Breast epithelium (tissue), 3 donors: ENCODE measurements around the gene TMEM54.

ENCODE experiments used
- POLR2A ChIP-seq: fragments of 450-650 bp; IDR thresholded peaks from one replicate; pipeline ENCODE4 v1.6.1; 2016; ENCODE audit warnings: antibody characterized with exemption, mild to moderate bottlenecking, moderate library complexity
- TF ChIP-seq, protein P1 (sequence below), 3 donors: fragments of 450-650 bp; IDR thresholded peaks; one replicate each; pipeline ENCODE4 v1.5.1; 2016 to 2017; ENCODE audit warnings: antibody characterized with exemption in 3 of 3, mild to moderate bottlenecking in 3 of 3, moderate library complexity in 3 of 3

GRCh38 chr1:32886828-32887414 is 14.3 kb downstream of the TMEM54 start:
- TF ChIP-seq POLR2A = no peak
- TF ChIP-seq, protein P1, sequence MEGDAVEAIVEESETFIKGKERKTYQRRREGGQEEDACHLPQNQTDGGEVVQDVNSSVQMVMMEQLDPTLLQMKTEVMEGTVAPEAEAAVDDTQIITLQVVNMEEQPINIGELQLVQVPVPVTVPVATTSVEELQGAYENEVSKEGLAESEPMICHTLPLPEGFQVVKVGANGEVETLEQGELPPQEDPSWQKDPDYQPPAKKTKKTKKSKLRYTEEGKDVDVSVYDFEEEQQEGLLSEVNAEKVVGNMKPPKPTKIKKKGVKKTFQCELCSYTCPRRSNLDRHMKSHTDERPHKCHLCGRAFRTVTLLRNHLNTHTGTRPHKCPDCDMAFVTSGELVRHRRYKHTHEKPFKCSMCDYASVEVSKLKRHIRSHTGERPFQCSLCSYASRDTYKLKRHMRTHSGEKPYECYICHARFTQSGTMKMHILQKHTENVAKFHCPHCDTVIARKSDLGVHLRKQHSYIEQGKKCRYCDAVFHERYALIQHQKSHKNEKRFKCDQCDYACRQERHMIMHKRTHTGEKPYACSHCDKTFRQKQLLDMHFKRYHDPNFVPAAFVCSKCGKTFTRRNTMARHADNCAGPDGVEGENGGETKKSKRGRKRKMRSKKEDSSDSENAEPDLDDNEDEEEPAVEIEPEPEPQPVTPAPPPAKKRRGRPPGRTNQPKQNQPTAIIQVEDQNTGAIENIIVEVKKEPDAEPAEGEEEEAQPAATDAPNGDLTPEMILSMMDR (IDR thresholded peaks at IDR 0.05) = no peak
